AG09319 (cell line): ENCODE measurements around the gene NMNAT1.
"Not testable (repeated sequence)": the region's sequence is repeated elsewhere in the genome, so short reads cannot be mapped to it uniquely, and the experiment has no call there.

Source experiments
- DNase-seq: peaks from one replicate; pipeline ENCODE4 v3.0.0-alpha.2; 2010; ENCODE audit warnings: low read depth; ENCODE audit errors: extremely low read depth
- CTCF ChIP-seq: IDR thresholded peaks from 2 replicates; pipeline ENCODE4 v1.5.1; 2011; ENCODE audit warnings: low read depth, mild to moderate bottlenecking, inconsistent platforms, low read length, moderate library complexity

NMNAT1 gene

GRCh38 chr1:10022656-10023055 is 79.4 kb downstream of the NMNAT1 start:
- DNase-seq, result no peak
- TF ChIP-seq CTCF, result no peak

- no peak for TF ChIP-seq CTCF
- DNase-seq, result no peak
These were observed 82.1 kb downstream of the NMNAT1 start for GRCh38 chr1:10025354-10025753.

- no peak for TF ChIP-seq CTCF
- DNase-seq, result no peak
These were observed 83.8 kb downstream of the NMNAT1 start for GRCh38 chr1:10027027-10027426.

GRCh38 chr1:10028956-10029500 is 85.8 kb downstream of the NMNAT1 start:
- DNase-seq, result not testable (repeated sequence)

- no peak for DNase-seq
- TF ChIP-seq CTCF, result no peak
These were observed 88.2 kb downstream of the NMNAT1 start for GRCh38 chr1:10031461-10031860.

GRCh38 chr1:10032590-10033358 is 89.5 kb downstream of the NMNAT1 start, which contains the start of gene UBE4B:
Gene UBE4B (plus strand): TSS chr1:10032958. CDS start chr1:10033671, 713 bp downstream.
- peak; percentile 68 for TF ChIP-seq CTCF

GRCh38 chr1:10033359-10033845 is 90.1 kb downstream of the NMNAT1 start:
- DNase-seq, result no peak

More at GRCh38 chr1:10032590-10033358, 89.5 kb downstream of the NMNAT1 start, which contains the start of gene UBE4B:
- DNase-seq, result peak; percentile 95

More at GRCh38 chr1:10033359-10033845, 90.1 kb downstream of the NMNAT1 start:
- TF ChIP-seq CTCF, result no peak
